NCI-H510A (cell line): ENCODE measurements around the gene TUBB.

Source experiments
- DNase-seq: peaks from one replicate; lab custom pipeline; 2025; lab: John Stamatoyannopoulos, UW

TUBB gene

DNA sequence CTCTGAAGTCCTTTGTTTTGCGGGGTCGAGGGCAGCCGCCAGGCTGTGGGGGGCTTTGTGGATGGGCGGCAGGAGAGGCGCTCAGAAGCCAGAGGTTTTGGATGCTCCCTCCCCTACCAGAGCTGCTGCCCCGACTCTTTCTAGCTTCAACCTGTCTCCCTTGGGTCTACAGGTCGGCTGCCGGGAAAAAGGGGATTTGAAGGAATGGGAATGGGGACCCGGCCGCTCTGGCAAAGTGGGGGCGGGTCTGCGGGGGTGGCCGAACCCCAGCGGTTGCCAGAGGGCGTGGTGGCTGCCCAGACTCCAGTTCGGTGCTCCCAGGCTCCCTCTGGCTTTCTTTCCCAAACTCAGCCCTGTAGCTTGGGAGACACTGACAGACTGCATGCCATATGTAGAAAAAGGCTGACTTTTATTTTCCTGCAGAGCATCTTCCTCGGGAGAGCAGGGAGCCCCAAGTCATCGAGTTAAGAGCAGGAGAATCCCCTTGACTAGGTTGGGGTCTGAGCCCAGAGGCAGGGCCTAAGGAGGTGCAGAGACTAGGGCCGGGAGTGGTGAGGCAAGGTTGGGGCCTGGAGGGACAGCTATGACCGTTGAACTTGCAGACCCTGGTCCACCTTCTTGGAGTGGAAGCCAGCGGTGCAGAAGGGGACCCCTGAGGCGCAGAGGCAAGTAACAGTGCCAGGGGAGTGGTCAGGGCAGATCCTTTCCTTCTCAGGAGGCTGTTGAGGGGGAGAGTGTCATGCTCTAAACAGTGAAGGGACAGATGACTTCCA lies 32.3 kb upstream of the TUBB start:
- no peak for DNase-seq

DNA sequence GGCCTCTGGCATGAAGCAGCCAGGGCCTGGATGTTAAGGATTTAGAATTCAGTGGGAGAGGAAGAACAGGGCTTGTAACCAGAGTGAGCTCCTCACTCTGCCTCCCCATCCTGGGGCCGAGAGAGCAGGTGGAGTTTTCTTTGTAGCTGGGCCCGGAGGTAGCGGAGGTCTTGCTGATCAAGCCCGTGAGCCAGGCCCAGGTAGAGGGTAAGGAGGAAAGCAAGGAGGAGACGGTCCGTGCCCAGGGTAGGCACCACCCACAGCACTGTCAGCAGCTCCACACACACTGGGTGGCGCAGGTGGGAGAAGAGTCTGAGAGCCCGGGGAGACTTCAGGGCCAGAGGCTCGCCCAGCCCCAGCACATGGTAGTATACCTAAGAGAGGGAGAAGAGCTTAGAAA lies 31.6 kb upstream of the TUBB start:
- DNase-seq: no peak

GRCh38 chr6:30689022-30689865 lies 30.9 kb upstream of the TUBB start:
- DNase-seq: no peak

DNA sequence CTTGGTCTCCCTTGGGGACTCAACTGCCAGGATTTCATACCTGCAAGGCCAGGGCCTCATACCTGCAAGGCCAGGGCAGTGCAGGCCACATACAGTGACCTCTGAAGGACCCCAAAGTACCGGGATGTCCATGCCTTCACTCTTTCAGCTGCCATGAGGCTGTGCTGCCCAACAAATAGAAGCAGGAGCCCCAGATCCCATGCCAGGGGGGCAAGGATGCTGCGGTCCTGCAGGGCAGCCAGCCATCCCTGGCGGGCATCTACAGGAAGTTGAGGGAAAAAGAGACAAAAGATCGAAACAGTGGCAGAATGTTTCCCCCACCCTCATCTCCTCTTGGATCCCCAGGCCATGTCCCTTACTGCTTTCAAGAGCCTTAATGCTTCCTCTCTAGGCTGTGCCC lies 30.2 kb upstream of the TUBB start:
- DNase-seq: no peak

DNA sequence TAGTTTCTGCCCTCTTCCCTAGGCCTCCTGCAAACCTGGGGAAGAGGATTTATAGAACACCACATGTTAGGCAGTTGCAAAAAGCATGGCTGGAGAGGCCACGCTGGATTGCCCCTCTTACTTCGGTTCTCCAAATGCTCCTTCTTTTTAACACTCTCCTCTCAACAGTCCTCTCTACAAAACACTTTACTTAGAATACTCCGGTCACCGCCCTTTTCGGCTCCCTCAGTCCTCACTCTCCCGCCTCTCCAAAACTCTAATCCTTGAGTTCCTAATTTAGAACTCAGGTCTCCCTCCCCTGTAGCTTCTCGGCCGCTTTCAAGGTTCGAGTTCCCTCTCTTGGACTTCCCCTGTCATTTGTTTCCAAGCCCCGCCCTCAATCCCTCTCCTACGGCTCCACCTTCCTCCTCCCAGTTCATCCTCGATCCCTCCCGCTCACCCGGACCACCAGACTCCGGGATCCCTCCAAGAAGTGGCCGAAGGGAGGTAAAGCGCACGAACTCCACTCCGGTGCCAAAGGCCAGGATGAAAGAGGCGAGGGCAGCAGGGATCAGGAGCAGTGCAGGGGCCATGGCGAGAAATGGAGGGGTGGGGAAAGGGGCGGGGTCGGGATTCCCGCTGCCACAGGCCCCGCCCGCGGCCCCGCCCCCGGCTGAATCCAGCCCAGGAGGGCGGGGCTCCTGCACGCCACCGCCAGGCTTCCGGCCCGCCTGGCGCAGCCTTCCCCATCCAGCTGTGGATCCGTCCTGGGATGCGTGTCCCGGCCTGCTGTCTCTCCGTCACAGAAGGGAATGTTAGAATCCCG lies 29.5 kb upstream of the TUBB start, which contains the start of gene NRM:
Gene NRM, minus strand, starts transcription at position 582 of the 805 bp plus-strand sequence. Its CDS starts 10 bp downstream, at position 572.
- DNase-seq: peak; percentile 59

DNA sequence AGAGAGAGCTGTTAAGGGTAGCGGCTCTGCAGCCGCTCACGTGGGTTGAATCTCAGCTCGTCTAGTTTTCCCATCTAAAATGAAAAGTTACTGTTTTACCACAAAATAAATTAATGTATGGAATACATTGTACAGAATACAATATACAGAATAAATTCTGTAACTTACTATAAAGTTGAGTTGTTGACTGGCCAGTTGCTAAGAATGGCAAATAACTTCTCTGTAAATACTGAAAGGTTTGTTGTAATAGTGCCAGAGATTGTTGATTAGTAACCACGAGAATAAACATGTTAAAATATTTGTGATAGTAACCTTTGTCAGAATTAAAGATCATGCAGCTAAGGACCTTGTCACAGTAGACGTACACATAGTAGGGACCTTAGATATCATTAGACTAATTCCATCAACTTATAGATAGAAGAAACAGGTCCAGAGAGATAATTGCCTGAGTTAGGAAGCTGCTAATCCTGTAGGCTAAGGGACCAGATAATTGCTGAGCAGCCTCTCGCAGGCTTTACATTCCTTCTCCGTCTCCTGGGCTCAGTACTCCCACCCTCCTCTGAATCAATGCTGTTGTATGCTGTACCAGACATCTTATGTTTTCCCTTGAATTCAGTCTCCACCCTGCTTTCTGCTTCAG lies 28.8 kb upstream of the TUBB start:
- no peak for DNase-seq

- DNase-seq: no peak
These were observed 23.7 kb upstream of the TUBB start for GRCh38 chr6:30696432-30696831.

DNA sequence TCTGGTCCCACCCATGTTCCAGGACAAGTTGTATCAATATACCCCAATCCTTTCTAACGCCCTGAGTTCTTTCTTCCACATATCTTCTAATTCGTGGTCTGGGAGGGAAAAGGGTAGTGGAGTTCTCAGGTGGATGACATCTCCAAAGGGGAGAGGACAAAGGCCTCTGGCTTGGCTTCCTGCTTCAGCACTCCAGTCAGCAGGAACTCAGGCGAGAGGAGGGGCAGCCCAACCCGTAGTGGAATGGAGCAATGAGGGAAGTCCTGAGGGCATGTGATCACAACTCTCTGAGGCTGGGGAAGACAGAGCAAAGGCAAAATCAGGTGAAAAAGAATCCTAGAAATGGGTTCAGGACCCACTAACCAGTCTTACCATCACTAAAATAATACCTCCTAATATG lies 19.8 kb upstream of the TUBB start:
- DNase-seq: no peak

- no peak for DNase-seq
These were observed 17.1 kb upstream of the TUBB start for GRCh38 chr6:30703011-30703410.

- DNase-seq: no peak
These were observed 16.3 kb upstream of the TUBB start for GRCh38 chr6:30703821-30704220.

DNA sequence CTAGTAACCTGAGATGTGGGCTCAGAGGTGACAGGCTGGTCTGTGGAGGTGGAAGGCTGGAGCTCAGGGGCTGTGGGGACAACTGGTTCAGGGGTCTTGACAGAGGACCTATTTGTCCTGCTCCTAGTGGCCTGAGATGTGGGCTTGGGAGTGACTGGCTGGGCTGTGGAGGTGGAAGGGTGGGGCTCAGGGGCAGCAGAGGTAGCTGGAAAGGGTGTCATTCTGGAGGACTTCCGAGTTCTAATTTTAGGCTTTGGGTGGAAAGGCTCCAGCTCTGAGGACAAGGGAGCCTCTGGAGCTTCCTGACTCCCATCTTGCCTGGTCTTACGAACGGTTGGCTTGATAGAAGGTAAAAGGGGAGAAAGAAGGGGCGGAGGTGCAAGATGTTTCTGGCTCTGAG lies 14.5 kb upstream of the TUBB start:
- DNase-seq: no peak

DNA sequence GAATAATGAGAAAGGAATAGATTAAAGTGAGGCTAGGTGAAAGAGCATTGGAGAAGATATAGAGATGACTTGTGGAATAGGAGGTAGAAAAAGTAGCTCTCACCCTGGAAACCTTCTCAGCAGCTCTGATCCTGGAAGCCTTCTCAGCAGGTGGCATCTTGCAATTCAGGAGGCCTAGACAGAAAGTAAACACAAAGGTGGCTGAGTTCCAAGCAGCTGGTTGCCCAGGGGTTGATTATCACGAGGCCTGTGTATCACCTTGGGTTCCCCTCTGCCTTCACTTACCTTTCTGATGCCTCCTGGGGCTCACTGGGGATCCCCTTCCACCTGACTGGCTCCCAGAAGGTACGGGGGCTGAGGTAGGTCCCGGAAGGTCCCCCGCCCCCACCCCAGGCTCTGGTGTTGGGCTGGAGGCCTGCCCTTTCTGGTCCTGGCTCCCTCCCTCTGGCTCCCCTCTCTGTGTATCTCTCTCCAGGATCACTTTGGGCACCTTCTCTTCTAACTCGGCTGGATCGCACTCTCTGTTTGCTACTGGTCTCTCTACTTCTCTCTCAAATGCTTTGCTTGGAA lies 12.8 kb upstream of the TUBB start:
- peak; percentile 65 for DNase-seq

- no peak for DNase-seq
These were observed 10.9 kb upstream of the TUBB start for GRCh38 chr6:30709101-30709868.

GRCh38 chr6:30711758-30712380 lies 8.3 kb upstream of the TUBB start:
- DNase-seq: no peak

DNA sequence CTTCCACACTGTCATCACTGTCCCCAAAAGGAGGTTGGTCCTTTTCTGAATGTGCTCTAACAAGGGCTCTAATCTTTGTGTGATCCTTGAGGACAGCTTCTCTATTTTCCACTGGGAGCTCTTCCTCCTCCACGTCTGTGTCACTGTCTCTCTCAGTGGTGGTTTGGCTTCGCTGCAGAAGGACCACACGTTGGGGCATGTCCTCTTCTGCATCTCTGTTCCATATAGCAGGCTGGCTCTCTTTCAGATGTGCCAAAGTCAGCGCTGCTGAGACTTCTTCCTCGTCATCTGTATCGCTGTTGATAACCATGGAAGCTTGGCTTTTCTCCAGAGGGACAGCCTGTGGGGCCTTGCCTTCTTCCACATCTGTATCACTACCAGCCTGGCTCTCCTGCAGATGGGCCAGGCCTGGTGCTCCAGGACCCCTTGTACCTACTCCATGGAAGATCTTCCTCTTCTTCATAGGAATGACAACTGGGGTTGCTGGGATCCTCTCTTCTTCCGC lies 7.7 kb upstream of the TUBB start:
- DNase-seq: no peak

- no peak for DNase-seq
These were observed 5.9 kb upstream of the TUBB start for GRCh38 chr6:30714263-30714662.

GRCh38 chr6:30716879-30717128 lies 3.3 kb upstream of the TUBB start:
- DNase-seq: no peak

DNA sequence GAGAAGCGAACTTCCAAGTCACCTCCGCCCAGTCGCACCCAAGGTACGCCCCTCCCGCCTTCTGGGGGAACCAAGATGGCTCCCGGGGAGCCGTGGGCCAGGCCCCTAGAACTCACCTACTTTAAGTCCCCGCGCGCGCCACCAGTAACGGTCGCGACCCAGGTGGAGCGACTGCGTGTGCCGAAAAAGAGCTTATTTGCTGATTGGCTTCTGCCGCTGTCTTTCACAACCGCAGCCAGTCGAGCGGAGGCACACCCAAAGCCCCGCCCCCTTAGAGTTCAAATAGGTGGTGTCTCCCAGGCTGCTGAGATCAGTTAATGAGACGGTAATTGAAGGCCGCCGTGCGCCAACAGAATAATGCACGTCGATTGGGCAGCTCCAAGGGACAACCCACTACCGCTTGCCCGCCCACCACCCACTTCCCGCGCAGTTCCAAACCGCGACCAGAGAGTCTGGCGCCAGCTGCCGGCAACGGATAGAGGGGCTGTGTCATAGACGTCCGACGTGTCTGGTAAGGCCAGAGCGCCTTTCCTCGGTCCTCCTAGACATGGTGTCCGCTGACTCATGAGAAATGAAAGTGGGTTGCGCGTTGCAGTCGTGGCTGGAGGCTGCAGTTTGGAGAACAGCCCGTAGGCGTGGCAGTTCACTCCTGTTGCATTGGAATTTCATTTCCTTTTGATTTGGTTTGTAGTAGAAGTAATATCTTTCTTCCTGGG lies 2.9 kb upstream of the TUBB start, which contains the start of gene MDC1:
Gene MDC1, minus strand, starts transcription at position 153 of the 716 bp plus-strand sequence. CDS start 2,106 bp downstream, outside the sequence.
- peak; percentile 98 for DNase-seq
